ENCODE data around the gene DICER1.

DICER1 gene

GRCh38 chr14:95130549-95130948 is 26.8 kb downstream of the DICER1 start:
- Histone ChIP-seq H3K18ac (ENCODE audit: low read length) (no peak overlapping the region), H2BK120ac (ENCODE audit: low read depth, low read length) (no peak overlapping the region), H3K36me3 (replicated peaks in 1 of 2; ENCODE audit: control insufficient read depth in 2 of 2, insufficient read depth in 2 of 2, low read length in 2 of 2) (peaks cover 0 to 71% of the 10 kb centered on the region in 2 donors), H4K91ac (ENCODE audit: low read depth, low read length, poor library complexity) (no peak overlapping the region), H2BK12ac (ENCODE audit: low read length) (no peak overlapping the region), H2AK5ac (ENCODE audit: low read depth, low read length) (no peak overlapping the region), H3K4me2 (ENCODE audit: insufficient read depth, low read length, poor library complexity, severe bottlenecking) (no peak overlapping the region), H2BK15ac (ENCODE audit: low read length) (no peak overlapping the region), H3K9ac (ENCODE audit: low read depth, low read length, poor library complexity) (no peak overlapping the region), H3K4ac (ENCODE audit: low read length) (no peak overlapping the region), H3K27ac (replicated peaks; ENCODE audit: low read length) (no peak overlapping the region), H2AFZ (ENCODE audit: low read length) (no peak overlapping the region), H2BK5ac (ENCODE audit: low read length) (no peak overlapping the region), H4K8ac (ENCODE audit: low read depth, low read length) (no peak overlapping the region), H3K79me1 (ENCODE audit: low read depth, low read length) (no peaks in the 10 kb centered on the region), H3K27me3 (ENCODE audit: control insufficient read depth in 3 of 3, insufficient read depth in 3 of 3, low read depth in 1 of 3, low read length in 3 of 3) (no peaks in the 10 kb centered on the region), H3K9me3 (replicated peaks in 1 of 2; ENCODE audit: control insufficient read depth in 2 of 2, insufficient read depth in 1 of 2, low read depth in 1 of 2, low read length in 2 of 2) (no peaks in the 10 kb centered on the region), H3K23ac (ENCODE audit: low read depth, low read length, poor library complexity) (no peak overlapping the region), H3K4me3 (ENCODE audit: low read length in 2 of 2) (no peak overlapping the region), H3K4me1 (ENCODE audit: control insufficient read depth in 2 of 2, insufficient read depth in 1 of 2, low read depth in 1 of 2, low read length in 2 of 2) (peaks cover 8 to 41% of the 10 kb centered on the region in 2 donors), H3K14ac (ENCODE audit: low read length) (no peak overlapping the region)
- no CpG with 5 or more reads among the region's 3 CpGs for WGBS, 2 donors (ENCODE audit: extremely low coverage in 2 of 2, insufficient read length in 2 of 2, insufficient replicate concordance in 1 of 2)
- DNase-seq (ENCODE audit: low spot score), result no peak

GRCh38 chr14:95128140-95128539 is 29.2 kb downstream of the DICER1 start:
- Histone ChIP-seq H2BK5ac (ENCODE audit: low read length) (no peak overlapping the region), H4K8ac (ENCODE audit: low read depth, low read length) (no peak overlapping the region), H2AFZ (ENCODE audit: low read length) (no peak overlapping the region), H3K23ac (ENCODE audit: low read depth, low read length, poor library complexity) (no peak overlapping the region), H3K4me3 (ENCODE audit: low read length in 2 of 2) (no peak overlapping the region), H3K4me1 (ENCODE audit: control insufficient read depth in 2 of 2, insufficient read depth in 1 of 2, low read depth in 1 of 2, low read length in 2 of 2) (peaks cover 7 to 30% of the 10 kb centered on the region in 2 donors), H3K4me2 (ENCODE audit: insufficient read depth, low read length, poor library complexity, severe bottlenecking) (no peak overlapping the region), H2BK15ac (ENCODE audit: low read length) (no peak overlapping the region), H3K79me1 (ENCODE audit: low read depth, low read length) (no peaks in the 10 kb centered on the region), H2AK5ac (ENCODE audit: low read depth, low read length) (no peak overlapping the region), H3K27me3 (ENCODE audit: control insufficient read depth in 3 of 3, insufficient read depth in 3 of 3, low read depth in 1 of 3, low read length in 3 of 3) (no peaks in the 10 kb centered on the region), H3K27ac (replicated peaks; ENCODE audit: low read length) (no peak overlapping the region), H3K9ac (ENCODE audit: low read depth, low read length, poor library complexity) (no peak overlapping the region), H2BK120ac (ENCODE audit: low read depth, low read length) (no peak overlapping the region), H3K9me3 (replicated peaks in 1 of 2; ENCODE audit: control insufficient read depth in 2 of 2, insufficient read depth in 1 of 2, low read depth in 1 of 2, low read length in 2 of 2) (no peaks in the 10 kb centered on the region), H4K91ac (ENCODE audit: low read depth, low read length, poor library complexity) (no peak overlapping the region), H3K18ac (ENCODE audit: low read length) (no peak overlapping the region), H2BK12ac (ENCODE audit: low read length) (no peak overlapping the region), H3K4ac (ENCODE audit: low read length) (no peak overlapping the region), H3K14ac (ENCODE audit: low read length) (no peak overlapping the region), H3K36me3 (replicated peaks in 1 of 2; ENCODE audit: control insufficient read depth in 2 of 2, insufficient read depth in 2 of 2, low read length in 2 of 2) (peaks cover 2 to 91% of the 10 kb centered on the region in 2 donors)
- WGBS, 2 donors (ENCODE audit: extremely low coverage in 2 of 2, insufficient read length in 2 of 2, insufficient replicate concordance in 1 of 2), result no CpG with 5 or more reads among the region's 4 CpGs
- no peak for DNase-seq (ENCODE audit: low spot score)

- H3K27me3 ChIP-seq (ENCODE audit: control insufficient read depth in 3 of 3, insufficient read depth in 3 of 3, low read depth in 1 of 3, low read length in 3 of 3), result no peaks in the 10 kb centered on the region
- H3K14ac ChIP-seq (ENCODE audit: low read length), result no peak overlapping the region
- H3K79me1 ChIP-seq (ENCODE audit: low read depth, low read length), result no peaks in the 10 kb centered on the region
- no peak overlapping the region for H2BK15ac ChIP-seq (ENCODE audit: low read length)
- H3K9ac ChIP-seq (ENCODE audit: low read depth, low read length, poor library complexity), result no peak overlapping the region
- no peak overlapping the region for H3K18ac ChIP-seq (ENCODE audit: low read length)
- H2BK120ac ChIP-seq (ENCODE audit: low read depth, low read length), result no peak overlapping the region
- H2AK5ac ChIP-seq (ENCODE audit: low read depth, low read length), result no peak overlapping the region
- H3K23ac ChIP-seq (ENCODE audit: low read depth, low read length, poor library complexity), result no peak overlapping the region
- H3K4me1 ChIP-seq (ENCODE audit: control insufficient read depth in 2 of 2, insufficient read depth in 1 of 2, low read depth in 1 of 2, low read length in 2 of 2), result peaks cover 7 to 24% of the 10 kb centered on the region in 2 donors
- no peaks in the 10 kb centered on the region for H3K9me3 ChIP-seq (replicated peaks in 1 of 2; ENCODE audit: control insufficient read depth in 2 of 2, insufficient read depth in 1 of 2, low read depth in 1 of 2, low read length in 2 of 2)
- H2BK12ac ChIP-seq (ENCODE audit: low read length), result no peak overlapping the region
- no peak overlapping the region for H3K4ac ChIP-seq (ENCODE audit: low read length)
- no peak overlapping the region for H4K8ac ChIP-seq (ENCODE audit: low read depth, low read length)
- DNase-seq (ENCODE audit: low spot score), result no peak
- H3K4me3 ChIP-seq (ENCODE audit: low read length in 2 of 2), result no peak overlapping the region
- H3K4me2 ChIP-seq (ENCODE audit: insufficient read depth, low read length, poor library complexity, severe bottlenecking), result no peak overlapping the region
- H4K91ac ChIP-seq (ENCODE audit: low read depth, low read length, poor library complexity), result no peak overlapping the region
- H2AFZ ChIP-seq (ENCODE audit: low read length), result no peak overlapping the region
- H3K36me3 ChIP-seq (replicated peaks in 1 of 2; ENCODE audit: control insufficient read depth in 2 of 2, insufficient read depth in 2 of 2, low read length in 2 of 2), result peaks cover 2 to 94% of the 10 kb centered on the region in 2 donors
- no peak overlapping the region for H2BK5ac ChIP-seq (ENCODE audit: low read length)
- no peak overlapping the region for H3K27ac ChIP-seq (replicated peaks; ENCODE audit: low read length)
- no CpG with 5 or more reads among the region's 4 CpGs for WGBS, 2 donors (ENCODE audit: extremely low coverage in 2 of 2, insufficient read length in 2 of 2, insufficient replicate concordance in 1 of 2)
Observed at GRCh38 chr14:95127531-95127911, 29.8 kb downstream of the DICER1 start.

GRCh38 chr14:95126906-95127530 is 30.3 kb downstream of the DICER1 start:
- H3K4me2 ChIP-seq (ENCODE audit: insufficient read depth, low read length, poor library complexity, severe bottlenecking), result no peak overlapping the region
- H3K79me1 ChIP-seq (ENCODE audit: low read depth, low read length), result no peaks in the 10 kb centered on the region
- H2BK12ac ChIP-seq (ENCODE audit: low read length), result no peak overlapping the region
- no peak overlapping the region for H3K9ac ChIP-seq (ENCODE audit: low read depth, low read length, poor library complexity)
- H2BK120ac ChIP-seq (ENCODE audit: low read depth, low read length), result no peak overlapping the region
- no peak overlapping the region for H2BK5ac ChIP-seq (ENCODE audit: low read length)
- H2AFZ ChIP-seq (ENCODE audit: low read length), result no peak overlapping the region
- no peak overlapping the region for H2AK5ac ChIP-seq (ENCODE audit: low read depth, low read length)
- no CpG with 5 or more reads among the region's 1 CpG for WGBS, 2 donors (ENCODE audit: extremely low coverage in 2 of 2, insufficient read length in 2 of 2, insufficient replicate concordance in 1 of 2)
- H3K4ac ChIP-seq (ENCODE audit: low read length), result no peak overlapping the region
- H3K4me3 ChIP-seq (ENCODE audit: low read length in 2 of 2), result no peak overlapping the region
- no peak overlapping the region for H3K14ac ChIP-seq (ENCODE audit: low read length)
- H3K18ac ChIP-seq (ENCODE audit: low read length), result no peak overlapping the region
- H3K4me1 ChIP-seq (ENCODE audit: control insufficient read depth in 2 of 2, insufficient read depth in 1 of 2, low read depth in 1 of 2, low read length in 2 of 2), result peaks cover 7 to 19% of the 10 kb centered on the region in 2 donors
- DNase-seq (ENCODE audit: low spot score), result no peak
- H3K27ac ChIP-seq (replicated peaks; ENCODE audit: low read length), result no peak overlapping the region
- H2BK15ac ChIP-seq (ENCODE audit: low read length), result no peak overlapping the region
- peaks cover 2 to 94% of the 10 kb centered on the region in 2 donors for H3K36me3 ChIP-seq (replicated peaks in 1 of 2; ENCODE audit: control insufficient read depth in 2 of 2, insufficient read depth in 2 of 2, low read length in 2 of 2)
- H3K23ac ChIP-seq (ENCODE audit: low read depth, low read length, poor library complexity), result no peak overlapping the region
- no peak overlapping the region for H4K91ac ChIP-seq (ENCODE audit: low read depth, low read length, poor library complexity)
- H3K27me3 ChIP-seq (ENCODE audit: control insufficient read depth in 3 of 3, insufficient read depth in 3 of 3, low read depth in 1 of 3, low read length in 3 of 3), result no peaks in the 10 kb centered on the region
- H3K9me3 ChIP-seq (replicated peaks in 1 of 2; ENCODE audit: control insufficient read depth in 2 of 2, insufficient read depth in 1 of 2, low read depth in 1 of 2, low read length in 2 of 2), result no peaks in the 10 kb centered on the region
- H4K8ac ChIP-seq (ENCODE audit: low read depth, low read length), result no peak overlapping the region

All from neuronal stem cell (in vitro differentiated cells).